ENCODE results near the gene OOSP1.
"Not testable (repeated sequence)": the region's sequence is repeated elsewhere in the genome, so short reads cannot be mapped to it uniquely, and the experiment has no call there.

Gene OOSP1, protein sequence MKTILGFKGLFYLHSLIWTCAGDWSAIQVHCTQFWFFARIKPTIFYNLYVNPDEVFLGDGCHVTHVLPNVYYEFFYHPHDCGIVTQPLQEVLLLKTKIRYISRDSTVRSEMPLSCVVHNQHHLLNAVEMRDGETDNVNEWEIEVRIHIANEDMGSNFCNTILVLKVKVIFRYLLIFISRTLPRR

GRCh38 chr11:59938132-59938531 lies at the start of gene OOSP1:
TSS of gene OOSP1 (plus strand) at chr11:59938432. CDS start at chr11:59938455, 23 bp downstream.
- DNase-seq: no peak

- no peak for DNase-seq
These were observed 46.5 kb upstream of the OOSP1 start for GRCh38 chr11:59891781-59892181.

DNA sequence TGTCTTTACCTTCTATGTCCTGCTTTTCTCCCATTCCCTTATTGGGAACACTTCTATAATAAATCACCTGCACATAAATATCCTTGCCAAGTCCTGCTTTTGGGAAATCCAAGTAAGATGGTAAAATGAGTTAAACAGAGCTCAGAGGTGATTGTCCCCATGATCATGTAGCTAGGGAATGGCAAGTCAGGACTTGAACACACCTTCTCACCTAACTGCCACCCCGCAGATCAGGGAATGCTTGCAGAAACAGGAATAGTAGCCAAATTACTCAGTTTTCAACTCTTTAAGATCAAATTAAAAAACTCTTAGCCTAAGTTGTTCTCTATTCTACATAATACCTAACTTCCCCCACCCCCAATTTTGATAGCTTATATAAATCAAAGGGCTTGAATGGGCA lies 43.6 kb upstream of the OOSP1 start:
- no peak for DNase-seq

DNA sequence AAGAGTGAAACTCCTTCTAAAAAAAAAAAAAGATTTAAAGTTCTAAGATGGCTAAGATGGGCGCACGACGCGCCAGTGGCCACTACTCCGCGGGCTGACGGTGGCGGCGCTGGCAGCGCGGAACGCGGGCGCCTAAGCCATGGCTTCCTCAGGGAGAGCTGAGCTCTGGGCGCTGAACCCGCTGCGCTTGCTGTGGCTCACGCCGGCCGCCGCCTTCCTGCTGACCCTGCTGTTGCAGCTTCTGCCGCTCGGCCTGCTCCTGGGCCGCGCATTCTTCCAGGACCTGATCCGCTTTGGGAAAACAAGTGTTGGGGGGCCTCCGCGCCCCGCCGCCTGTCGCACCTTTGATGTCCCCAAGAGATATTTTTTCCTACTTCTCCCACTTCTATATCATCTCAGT lies 40.2 kb upstream of the OOSP1 start:
- DNase-seq: no peak

- DNase-seq: no peak
These were observed 39.6 kb upstream of the OOSP1 start for GRCh38 chr11:59898650-59899049.

DNA sequence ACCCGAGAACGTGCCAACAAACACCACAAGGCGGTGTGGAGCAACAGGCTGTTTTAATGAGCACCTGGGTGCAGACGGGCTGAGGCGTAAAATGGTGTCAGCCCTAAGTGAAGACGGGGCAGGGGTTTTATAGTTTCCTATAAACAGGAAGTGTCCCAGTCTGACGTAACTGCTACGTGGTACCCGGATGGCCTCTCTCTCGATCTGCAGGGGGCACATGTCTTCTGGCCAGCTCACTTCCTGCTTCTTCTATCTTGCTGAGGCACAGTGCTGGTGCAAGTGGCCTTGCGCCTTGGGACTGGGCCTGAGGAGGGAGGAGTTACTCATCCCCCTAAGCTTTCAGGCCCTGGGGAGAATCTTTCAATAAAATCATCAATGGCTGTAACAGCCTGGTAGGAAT lies 38.7 kb upstream of the OOSP1 start:
- no peak for DNase-seq

GRCh38 chr11:59900366-59901126 lies 37.7 kb upstream of the OOSP1 start:
- DNase-seq: no peak

DNA sequence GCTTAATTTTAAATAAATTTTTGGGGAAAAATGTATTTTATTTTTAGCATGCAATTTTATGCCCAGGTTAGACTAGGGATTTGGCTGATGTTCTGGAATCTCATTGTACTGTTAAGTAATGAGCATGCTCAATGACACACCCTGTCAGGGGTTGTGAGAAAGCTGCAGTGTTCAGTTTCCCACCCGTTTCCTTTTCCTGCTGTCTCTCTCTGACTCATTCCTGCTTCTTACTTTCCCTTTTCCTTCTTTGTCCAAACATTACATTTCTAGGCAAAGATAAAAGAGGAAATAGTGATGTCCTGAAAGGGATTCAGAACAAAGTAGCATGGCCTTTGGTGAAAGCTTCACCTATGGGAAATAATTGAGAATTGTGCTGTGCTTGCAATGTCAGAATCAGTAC lies 36.9 kb upstream of the OOSP1 start:
- DNase-seq: no peak

DNA sequence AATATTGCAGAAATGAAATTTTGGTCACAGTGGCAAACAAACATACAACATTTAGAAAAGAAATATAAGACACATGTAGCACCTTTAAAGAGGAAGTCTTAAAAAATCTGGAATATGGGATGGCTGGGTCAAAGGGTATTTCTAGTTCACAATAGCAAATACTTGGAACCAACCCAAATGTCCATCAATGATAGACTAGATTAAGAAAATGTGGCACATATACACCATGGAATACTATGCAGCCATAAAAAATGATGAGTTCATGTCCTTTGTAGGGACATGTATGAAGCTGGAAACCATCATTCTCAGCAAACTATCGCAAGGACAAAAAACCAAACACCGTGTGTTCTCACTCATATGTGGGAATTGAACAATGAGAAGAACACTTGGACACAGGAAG lies 34.7 kb upstream of the OOSP1 start:
- not testable (repeated sequence) for DNase-seq

DNA sequence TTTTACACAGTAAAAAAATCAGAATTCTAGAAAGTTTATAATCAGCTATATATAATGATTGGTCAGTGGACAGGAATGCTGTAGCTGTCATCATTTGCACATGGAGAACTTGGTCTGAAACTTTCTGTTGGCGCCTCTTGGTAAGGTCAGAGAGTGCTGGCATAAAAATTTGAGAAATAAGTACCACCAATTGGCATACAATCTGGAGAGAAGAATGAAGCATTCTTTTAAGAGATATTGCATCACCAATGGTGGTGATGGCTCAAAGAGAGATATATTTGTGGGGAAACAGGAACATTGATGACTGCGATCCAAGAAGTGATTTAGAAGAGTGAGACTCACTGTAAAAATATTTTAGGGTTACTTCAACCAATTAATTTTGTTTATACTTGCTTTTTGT lies 19.8 kb upstream of the OOSP1 start:
- no peak for DNase-seq

- peak; percentile 47 for DNase-seq
These were observed 19.1 kb upstream of the OOSP1 start for GRCh38 chr11:59918987-59919589.

- no peak for DNase-seq
These were observed 14.4 kb upstream of the OOSP1 start for GRCh38 chr11:59923813-59924212.

GRCh38 chr11:59931688-59932087 lies 6.5 kb upstream of the OOSP1 start:
- no peak for DNase-seq

- no peak for DNase-seq
These were observed 486 bp downstream of the OOSP1 start for GRCh38 chr11:59938718-59939117.

DNA sequence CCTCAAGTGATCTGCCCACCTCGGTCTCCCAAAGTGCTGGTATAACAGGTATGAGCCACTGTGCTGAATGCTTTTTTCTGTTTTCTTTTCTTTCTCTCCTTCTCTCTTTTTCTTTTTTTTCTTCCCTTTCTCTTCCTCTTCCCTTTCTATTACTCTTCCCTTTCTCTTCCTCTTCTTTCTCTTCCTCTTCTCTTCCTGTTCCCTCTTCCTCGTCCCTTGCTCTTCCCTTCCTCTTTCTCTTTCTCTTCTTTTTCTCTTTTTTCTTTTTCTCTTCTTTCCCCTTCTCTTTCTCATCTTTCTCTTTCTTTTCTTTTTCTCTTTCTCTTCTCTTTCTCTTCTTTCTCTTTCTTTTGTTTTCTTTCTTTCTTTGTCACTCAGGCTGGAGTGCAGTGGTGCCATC lies 1.2 kb downstream of the OOSP1 start:
- DNase-seq: no peak

DNA sequence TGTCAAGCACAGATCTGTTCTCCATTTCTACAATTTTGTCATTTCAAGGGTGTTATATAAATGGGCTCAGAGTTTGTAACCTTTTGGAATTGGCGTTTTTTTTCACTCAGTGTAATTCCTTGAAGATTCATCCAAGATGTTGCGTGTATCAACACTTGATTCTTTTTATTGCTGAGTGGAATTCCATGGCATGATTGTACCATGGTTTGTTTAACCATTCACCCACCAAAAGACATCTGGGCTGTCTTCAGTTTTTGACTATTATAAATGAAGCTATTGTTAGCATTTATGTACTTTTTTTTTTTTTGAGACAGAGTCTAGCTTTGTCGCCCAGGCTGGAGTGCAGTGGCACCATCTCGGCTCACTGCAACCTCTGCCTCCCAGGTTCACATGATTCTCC lies 2.9 kb downstream of the OOSP1 start:
- no peak for DNase-seq

DNA sequence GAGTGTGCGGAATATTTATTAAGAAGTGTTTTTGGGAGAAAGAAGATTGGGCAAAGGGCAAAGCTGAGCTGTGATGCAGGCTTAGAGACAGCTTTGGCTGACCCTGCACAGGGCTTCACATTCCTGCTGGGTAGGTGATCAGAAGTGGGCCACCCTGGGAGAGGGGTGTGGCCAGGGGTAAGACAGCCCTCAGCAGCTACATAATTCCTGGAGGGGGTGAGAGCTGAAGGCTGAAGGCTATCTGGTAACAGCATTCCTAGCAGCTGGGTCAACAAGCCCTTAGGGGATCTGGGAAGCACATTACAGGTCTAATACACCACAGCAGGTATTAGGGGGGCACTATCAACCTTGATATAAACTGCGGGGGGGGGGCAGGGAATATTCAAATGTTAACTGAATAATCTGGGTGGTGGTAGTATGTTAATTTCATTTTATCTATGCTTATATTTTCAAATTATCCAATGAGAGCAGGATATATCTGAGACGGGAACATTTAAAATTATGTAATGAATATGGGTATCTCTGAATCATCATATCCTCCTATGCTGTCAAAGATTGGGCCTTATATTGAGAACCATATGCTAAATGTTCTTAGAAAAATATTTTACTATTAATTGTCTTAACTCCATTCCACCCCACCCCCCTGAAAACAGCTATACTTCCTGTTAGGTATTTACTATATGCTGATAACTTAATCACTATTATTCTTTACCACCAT lies 5.9 kb downstream of the OOSP1 start:
- DNase-seq: no peak

DNA sequence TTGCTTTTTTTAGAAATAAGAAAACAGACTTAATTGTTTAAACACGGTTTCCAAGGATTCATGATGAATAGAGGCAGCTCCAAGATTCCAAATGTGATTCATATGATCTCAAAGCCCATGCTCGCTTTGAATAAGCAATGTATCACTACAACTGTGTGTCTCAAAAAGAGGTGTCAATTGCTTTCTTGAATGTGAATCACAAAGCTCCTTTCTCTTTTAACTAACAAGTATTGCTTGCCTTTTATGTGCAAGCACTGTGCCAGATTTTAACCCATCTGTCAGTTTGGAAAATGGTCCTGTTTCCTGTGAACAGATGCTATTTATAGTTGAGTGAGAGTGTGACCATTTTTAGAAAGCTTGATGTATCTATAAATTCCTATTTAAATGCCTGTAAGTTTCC lies 6.5 kb downstream of the OOSP1 start:
- no peak for DNase-seq

DNA sequence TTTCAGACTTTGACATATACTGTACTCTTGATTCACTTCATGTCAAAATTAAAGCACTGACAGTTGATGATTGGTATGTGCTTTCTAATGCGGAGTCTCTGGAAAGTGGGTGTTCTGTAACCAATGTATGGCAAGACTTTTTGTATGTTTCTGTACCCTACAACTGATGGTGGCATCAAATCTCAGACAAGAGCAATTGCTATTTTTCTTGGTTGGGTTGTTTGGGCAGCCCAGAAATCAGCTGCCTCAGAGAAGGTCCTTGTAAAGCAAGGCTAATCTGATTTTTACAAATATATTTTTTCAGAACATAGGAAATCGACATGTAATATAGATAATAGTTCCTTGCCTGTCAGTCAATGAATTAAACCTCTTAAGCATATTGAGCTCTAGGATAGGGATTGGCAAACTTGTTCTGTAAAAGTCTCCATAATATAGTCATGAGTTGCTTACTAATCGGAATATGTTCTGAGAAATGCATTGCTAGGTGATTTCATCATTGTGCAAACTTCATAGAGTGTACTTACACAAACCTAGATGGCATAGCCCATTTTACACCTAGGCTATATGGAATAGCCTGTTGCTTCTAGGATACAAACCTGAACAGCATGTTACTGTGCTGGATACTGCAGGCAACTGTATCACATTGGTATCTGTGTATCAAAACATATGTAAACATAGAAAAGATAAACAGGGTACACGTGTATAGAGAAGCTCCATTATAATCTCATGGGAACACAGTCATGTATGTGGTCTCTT lies 15.4 kb downstream of the OOSP1 start:
- no peak for DNase-seq

- DNase-seq: no peak
These were observed 16.1 kb downstream of the OOSP1 start for GRCh38 chr11:59954219-59954847.

GRCh38 chr11:59957094-59957493 lies 18.9 kb downstream of the OOSP1 start:
- no peak for DNase-seq

Data from activated CD4-positive, alpha-beta T cell treated with anti-CD3 and anti-CD28 coated beads, Interleukin-10, Interleukin-2, amounts not matched to agents 100 ng/mL and 50 ng/mL, durations not matched to agents 16 hours and 8 hours (primary cell).